Lung (tissue), 12 donors: ENCODE measurements around the gene GPR15LG. TPM values are rescaled to one million over a fixed set of nuclear protein-coding genes. Genes with fewer than 3 reads are reported as not detected.
"Not testable (repeated sequence)": the region's sequence is repeated elsewhere in the genome, so short reads cannot be mapped to it uniquely, and the experiment has no call there.

Source experiments
- ATAC-seq: fragments of 200-7000 bp; cut with Tn5 transposase; one replicate; pipeline ENCODE4 v1.9.1; 2020; ENCODE audit warnings: moderate number of reproducible peaks; ENCODE audit not compliant: insufficient read depth, low FRiP score
- DNase-seq, 3 donors: peaks; one replicate each; pipeline ENCODE4 v3.0.0-alpha.2; 2013 to 2017
- H3K27ac ChIP-seq, 2 donors: one replicate each; pipeline ENCODE4 v1.5.1; 2013; ENCODE audit warnings: mild to moderate bottlenecking in 2 of 2, moderate library complexity in 2 of 2, control low read depth in 1 of 2, inconsistent platforms in 1 of 2, low read depth in 1 of 2, low read length in 1 of 2
- H3K27me3 ChIP-seq, 3 donors: one replicate each; pipeline ENCODE4 v1.5.1; 2013; ENCODE audit warnings: low read length in 2 of 3; ENCODE audit not compliant: control insufficient read depth in 3 of 3, insufficient read depth in 3 of 3
- H3K36me3 ChIP-seq, 4 donors: one replicate each; pipeline ENCODE4 v1.5.1; 2013; ENCODE audit warnings: low read length in 4 of 4, mild to moderate bottlenecking in 1 of 4, moderate library complexity in 1 of 4; ENCODE audit not compliant: control insufficient read depth in 4 of 4, insufficient read depth in 4 of 4
- H3K4me1 ChIP-seq, 5 donors: one replicate each; pipeline ENCODE4 v1.5.1; 2013; ENCODE audit warnings: low read length in 5 of 5, mild to moderate bottlenecking in 2 of 5, moderate library complexity in 1 of 5; ENCODE audit not compliant: control insufficient read depth in 5 of 5, insufficient read depth in 5 of 5
- H3K4me3 ChIP-seq: one replicate; pipeline ENCODE4 v1.5.1; 2013; ENCODE audit warnings: mild to moderate bottlenecking, control low read depth, moderate library complexity
- H3K9ac ChIP-seq, 2 donors: one replicate each; pipeline ENCODE4 v1.5.1; 2013; ENCODE audit warnings: low read length in 2 of 2, control low read depth in 1 of 2; ENCODE audit not compliant: insufficient read depth in 1 of 2
- H3K9me3 ChIP-seq, 4 donors: one replicate each; pipeline ENCODE4 v1.5.1; 2013; ENCODE audit warnings: low read length in 3 of 4, mild to moderate bottlenecking in 1 of 4, moderate library complexity in 1 of 4; ENCODE audit not compliant: control insufficient read depth in 4 of 4, insufficient read depth in 3 of 4
- CTCF ChIP-seq: IDR thresholded peaks from 2 replicates; pipeline ENCODE4 v1.5.1; 2012; ENCODE audit warnings: mild to moderate bottlenecking; ENCODE audit errors: control extremely low read depth, extremely low read depth
- WGBS, 2 donors: extraction: QIAGEN DNeasy Blood & Tissue Kit; methylation state at CpG; one replicate each; pipeline ENCODE4 v1.1.7; 2013; 5-methylcytosine and 5-hydroxymethylcytosine counted together
- polyA plus RNA-seq, 2 donors: library from polyadenylated mRNA; stranded (reverse); fragments of 200-250 nt; gene quantifications; one replicate each; pipeline ENCODE4 v1.2.1, GENCODE V29; 2013
- total RNA-seq, 2 donors: library from RNA; depleted of rRNA in 1 of 2; stranded (reverse); fragments of >200 nt in 1 of 2; gene quantifications; one replicate each; pipeline ENCODE4 v1.2.1, GENCODE V29; 2014 to 2021
- donor health status: control.
- donor health status: control.
- donor health status: Bipolar disorder and iron deficiency.
- donor health status: healthy.
- donor health status: DM: yes; HTN: yes; CAD: no.

GPR15LG gene
- total and polyA plus RNA-seq, 4 donors: 0.47 TPM; not detected in 3

GRCh38 chr10:84166620-84167288 is 6.8 kb upstream of the GPR15LG start:
- Histone ChIP-seq H3K27ac (no peak overlapping the region), H3K27me3 (no peaks in the 10 kb centered on the region), H3K9ac (no peak overlapping the region), H3K36me3 (no peaks in the 10 kb centered on the region), H3K9me3 (peaks cover 0 to 7% (median 0%) of the 10 kb centered on the region in 4 donors), H3K4me3 (no peak overlapping the region), H3K4me1 (no peaks in the 10 kb centered on the region)
- TF ChIP-seq CTCF: no peak
- WGBS, 2 donors: 92 to 93% methylated on average over 4 of the region's 4 CpGs
- DNase-seq (no peak), ATAC-seq (no peak)

- not testable (repeated sequence) for H3K27me3 ChIP-seq, H3K4me3 ChIP-seq, H3K4me1 ChIP-seq, H3K36me3 ChIP-seq, DNase-seq, ATAC-seq, H3K9ac ChIP-seq, H3K9me3 ChIP-seq, H3K27ac ChIP-seq
- WGBS, 2 donors: 85 to 92% methylated on average over 2 of the region's 2 CpGs
Observed at GRCh38 chr10:84167289-84167653, 6.3 kb upstream of the GPR15LG start.

GRCh38 chr10:84168382-84168781 is 5.2 kb upstream of the GPR15LG start:
- H3K36me3 ChIP-seq, ATAC-seq, H3K9me3 ChIP-seq, H3K27me3 ChIP-seq, H3K9ac ChIP-seq, H3K4me3 ChIP-seq, H3K4me1 ChIP-seq, H3K27ac ChIP-seq, DNase-seq: not testable (repeated sequence)
- 95 to 97% methylated on average over 10 of the region's 10 CpGs for WGBS, 2 donors

GRCh38 chr10:84171237-84171636 is 2.4 kb upstream of the GPR15LG start:
- H3K27ac ChIP-seq, H3K36me3 ChIP-seq, ATAC-seq, H3K27me3 ChIP-seq, H3K9me3 ChIP-seq, H3K4me1 ChIP-seq, H3K9ac ChIP-seq, DNase-seq, H3K4me3 ChIP-seq: not testable (repeated sequence)
- WGBS, 2 donors: 84 to 93% methylated on average over 2 of the region's 2 CpGs

GRCh38 chr10:84171700-84172466 is 1.7 kb upstream of the GPR15LG start:
- not testable (repeated sequence) for H3K36me3 ChIP-seq, H3K9me3 ChIP-seq, DNase-seq, H3K4me3 ChIP-seq, H3K27me3 ChIP-seq, H3K9ac ChIP-seq, H3K27ac ChIP-seq, ATAC-seq, H3K4me1 ChIP-seq
- WGBS, 2 donors: 87 to 91% methylated on average over 18 to 20 of the region's 21 CpGs
